Liver (tissue), 9 donors: Measurements from ENCODE around the gene SEMA4D. TPM values are rescaled to one million over a fixed set of nuclear protein-coding genes. Genes with fewer than 3 reads are reported as not detected.

Source experiments
- DNase-seq: peaks from one replicate; pipeline ENCODE4 v3.0.0-alpha.2; 2017; ENCODE audit warnings: low spot score
- H3K27ac ChIP-seq, 2 donors: one replicate each; pipeline ENCODE4 v1.7.0; 2013; ENCODE audit warnings: inconsistent platforms in 2 of 2, low read length in 2 of 2, control low read depth in 1 of 2, low read depth in 1 of 2, mild to moderate bottlenecking in 1 of 2
- H3K27me3 ChIP-seq, 4 donors: one replicate each; pipeline versions ENCODE4 v1.6.1 to v1.7.0; 2013; ENCODE audit warnings: low read length in 3 of 4, inconsistent platforms in 1 of 4, mild to moderate bottlenecking in 1 of 4, moderate library complexity in 1 of 4; ENCODE audit not compliant: control insufficient read depth in 4 of 4, insufficient read depth in 4 of 4
- H3K36me3 ChIP-seq, 4 donors: one replicate each; pipeline versions ENCODE4 v1.6.1 to v1.7.0; 2013; ENCODE audit warnings: low read length in 3 of 4, mild to moderate bottlenecking in 3 of 4, low read depth in 1 of 4, moderate library complexity in 1 of 4; ENCODE audit not compliant: control insufficient read depth in 4 of 4, insufficient read depth in 3 of 4
- H3K4me1 ChIP-seq, 4 donors: one replicate each; pipeline versions ENCODE4 v1.6.1 to v1.7.0; 2013; ENCODE audit warnings: low read length in 3 of 4, mild to moderate bottlenecking in 3 of 4, moderate library complexity in 1 of 4; ENCODE audit not compliant: control insufficient read depth in 4 of 4, insufficient read depth in 4 of 4
- H3K4me3 ChIP-seq, 3 donors: one replicate each; pipeline versions ENCODE4 v1.6.1 to v1.7.0; 2013; ENCODE audit warnings: low read length in 3 of 3, control low read depth in 1 of 3, low read depth in 1 of 3, mild to moderate bottlenecking in 1 of 3
- H3K9ac ChIP-seq, 2 donors: one replicate each; pipeline ENCODE4 v1.7.0; 2013; ENCODE audit warnings: low read length in 2 of 2, mild to moderate bottlenecking in 2 of 2, moderate library complexity in 2 of 2, control low read depth in 1 of 2, low read depth in 1 of 2
- H3K9me3 ChIP-seq, 4 donors: one replicate each; pipeline versions ENCODE4 v1.6.1 to v1.7.0; 2013; ENCODE audit warnings: low read length in 3 of 4; ENCODE audit not compliant: control insufficient read depth in 4 of 4
- ATF3 ChIP-seq: IDR thresholded peaks from 2 replicates; pipeline ENCODE4 v1.6.1; 2016; ENCODE audit warnings: antibody characterized with exemption
- CTCF ChIP-seq: fragments of 150-350 bp; IDR thresholded peaks from 2 replicates; pipeline ENCODE4 v1.5.1; 2017; ENCODE audit warnings: improper control_type of control experiment, low read depth, low read length; ENCODE audit not compliant: missing input control
- EGR1 ChIP-seq, 2 donors: IDR thresholded peaks; 2 replicates each; pipeline ENCODE4 v1.6.1; 2016 to 2018; ENCODE audit warnings: antibody characterized with exemption in 2 of 2, low read depth in 2 of 2
- FOXA1 ChIP-seq: IDR thresholded peaks from 2 replicates; pipeline ENCODE4 v1.6.1; 2016; ENCODE audit warnings: antibody characterized with exemption
- FOXA2 ChIP-seq: IDR thresholded peaks from 2 replicates; pipeline ENCODE4 v1.6.1; 2016; ENCODE audit warnings: antibody characterized with exemption
- GABPA ChIP-seq, 2 donors: IDR thresholded peaks in 1 of 2; conservative IDR thresholded peaks in 1 of 2; 2 replicates each; pipeline ENCODE4 v1.6.1; 2016; ENCODE audit warnings: antibody characterized with exemption in 2 of 2, mild to moderate bottlenecking in 1 of 2, moderate library complexity in 1 of 2
- HNF4A ChIP-seq, 2 donors: conservative IDR thresholded peaks; 2 replicates each; pipeline ENCODE4 v1.6.1; 2016; ENCODE audit warnings: antibody characterized with exemption in 2 of 2, mild to moderate bottlenecking in 2 of 2
- HNF4G ChIP-seq: IDR thresholded peaks from 2 replicates; pipeline ENCODE4 v1.6.1; 2016; ENCODE audit warnings: antibody characterized with exemption
- JUND ChIP-seq, 2 donors: IDR thresholded peaks; 2 replicates each; pipeline ENCODE4 v1.6.1; 2016; ENCODE audit warnings: antibody characterized with exemption in 2 of 2
- NR2F2 ChIP-seq: IDR thresholded peaks from 2 replicates; pipeline ENCODE4 v1.6.1; 2016; ENCODE audit warnings: antibody characterized with exemption
- RAD21 ChIP-seq, 2 donors: IDR thresholded peaks; 2 replicates each; pipeline ENCODE4 v1.6.1; 2016; ENCODE audit warnings: antibody characterized with exemption in 2 of 2, mild to moderate bottlenecking in 2 of 2
- RXRA ChIP-seq, 2 donors: IDR thresholded peaks; 2 replicates each; pipeline ENCODE4 v1.6.1; 2017 to 2018; ENCODE audit warnings: antibody characterized with exemption in 2 of 2, mild to moderate bottlenecking in 1 of 2
- SP1 ChIP-seq: IDR thresholded peaks from 2 replicates; pipeline ENCODE4 v1.6.1; 2018; ENCODE audit warnings: antibody characterized with exemption, mild to moderate bottlenecking
- TAF1 ChIP-seq: conservative IDR thresholded peaks from 2 replicates; pipeline ENCODE4 v1.6.1; 2016; ENCODE audit warnings: antibody characterized with exemption, mild to moderate bottlenecking
- YY1 ChIP-seq: IDR thresholded peaks from 2 replicates; pipeline ENCODE4 v1.6.1; 2016; ENCODE audit warnings: antibody characterized with exemption, mild to moderate bottlenecking
- ZBTB33 ChIP-seq: IDR thresholded peaks from 2 replicates; pipeline ENCODE4 v1.6.1; 2016; ENCODE audit warnings: antibody characterized with exemption
- WGBS: extraction: QIAGEN DNeasy Blood & Tissue Kit; methylation state at CpG from one replicate; pipeline ENCODE4 v1.1.7; 2013; 5-methylcytosine and 5-hydroxymethylcytosine counted together
- polyA plus RNA-seq, 2 donors: library from polyadenylated mRNA; stranded (reverse) in 1 of 2; unstranded in 1 of 2; fragments of 200-250 nt in 1 of 2; fragments of >200 nt in 1 of 2; fragmentation: Nextera tagmentation in 1 of 2; extraction: Ambion mirVana in 1 of 2; gene quantifications; one replicate each; pipeline versions ENCODE4 v1.2.1 to v1.2.3, GENCODE V29; 2013 to 2015
- total RNA-seq, 2 donors: library from RNA; depleted of rRNA; stranded (reverse); fragments of >200 nt; gene quantifications; one replicate each; pipeline ENCODE4 v1.2.3, GENCODE V29; 2014
- TF ChIP-seq, protein P1 (sequence below): IDR thresholded peaks from 2 replicates; pipeline ENCODE4 v1.6.1; 2016; ENCODE audit warnings: antibody characterized with exemption, mild to moderate bottlenecking
- TF ChIP-seq, protein P2 (sequence below): IDR thresholded peaks from 2 replicates; pipeline ENCODE4 v1.6.1; 2016; ENCODE audit warnings: antibody characterized with exemption
- donor health status: healthy.
- donor health status: healthy.
- donor health status: healthy.
- donor health status: healthy.
- donor health status: healthy.

Gene SEMA4D
- total and polyA plus RNA-seq, 4 donors: 1.4 to 12.0 (median 4.1) TPM

DNA sequence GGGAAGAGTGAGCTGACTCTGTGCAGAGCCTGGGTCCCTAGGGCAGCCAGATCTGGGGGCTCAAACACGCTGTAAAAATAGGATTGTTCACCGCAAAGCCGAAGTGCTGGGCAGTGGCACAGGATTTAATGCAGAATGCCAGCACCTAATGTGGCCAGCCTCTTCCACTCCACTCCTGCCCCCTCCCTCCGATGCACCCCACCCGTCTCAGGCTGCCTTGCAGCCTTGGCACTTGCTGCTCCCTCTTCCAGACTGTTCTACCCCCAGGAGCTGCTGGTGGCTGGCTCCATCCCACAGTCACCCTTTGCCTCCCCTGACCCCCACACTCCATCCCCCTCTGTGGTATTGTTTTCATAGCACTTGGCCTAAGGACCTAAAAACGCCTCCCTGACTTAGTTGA lies 86.2 kb downstream of the SEMA4D start:
- WGBS: 93% methylated on average over 6 of the region's 6 CpGs
- no peaks in the 10 kb centered on the region for H3K9me3 ChIP-seq
- no peak overlapping the region for H3K4me3 ChIP-seq
- H3K36me3 ChIP-seq: no peaks in the 10 kb centered on the region
- TF ChIP-seq GABPA (IDR thresholded peaks at IDR 0.05 in 1 of 2, conservative IDR thresholded peaks at IDR 0.05 in 1 of 2): no peak
- no peak for TF ChIP-seq SP1
- no peak for TF ChIP-seq JUND (IDR thresholded peaks at IDR 0.05)
- no peak for TF ChIP-seq HNF4G
- no peak for TF ChIP-seq ATF3
- no peak for TF ChIP-seq FOXA1
- no peak for TF ChIP-seq HNF4A (conservative IDR thresholded peaks at IDR 0.05)
- TF ChIP-seq RAD21 (IDR thresholded peaks at IDR 0.05): no peak
- no peak for TF ChIP-seq NR2F2
- TF ChIP-seq FOXA2: no peak
- TF ChIP-seq YY1: no peak
- TF ChIP-seq EGR1 (IDR thresholded peaks at IDR 0.05; ENCODE audit: low read depth in 2 of 2): no peak
- TF ChIP-seq TAF1: no peak
- TF ChIP-seq, protein P1, sequence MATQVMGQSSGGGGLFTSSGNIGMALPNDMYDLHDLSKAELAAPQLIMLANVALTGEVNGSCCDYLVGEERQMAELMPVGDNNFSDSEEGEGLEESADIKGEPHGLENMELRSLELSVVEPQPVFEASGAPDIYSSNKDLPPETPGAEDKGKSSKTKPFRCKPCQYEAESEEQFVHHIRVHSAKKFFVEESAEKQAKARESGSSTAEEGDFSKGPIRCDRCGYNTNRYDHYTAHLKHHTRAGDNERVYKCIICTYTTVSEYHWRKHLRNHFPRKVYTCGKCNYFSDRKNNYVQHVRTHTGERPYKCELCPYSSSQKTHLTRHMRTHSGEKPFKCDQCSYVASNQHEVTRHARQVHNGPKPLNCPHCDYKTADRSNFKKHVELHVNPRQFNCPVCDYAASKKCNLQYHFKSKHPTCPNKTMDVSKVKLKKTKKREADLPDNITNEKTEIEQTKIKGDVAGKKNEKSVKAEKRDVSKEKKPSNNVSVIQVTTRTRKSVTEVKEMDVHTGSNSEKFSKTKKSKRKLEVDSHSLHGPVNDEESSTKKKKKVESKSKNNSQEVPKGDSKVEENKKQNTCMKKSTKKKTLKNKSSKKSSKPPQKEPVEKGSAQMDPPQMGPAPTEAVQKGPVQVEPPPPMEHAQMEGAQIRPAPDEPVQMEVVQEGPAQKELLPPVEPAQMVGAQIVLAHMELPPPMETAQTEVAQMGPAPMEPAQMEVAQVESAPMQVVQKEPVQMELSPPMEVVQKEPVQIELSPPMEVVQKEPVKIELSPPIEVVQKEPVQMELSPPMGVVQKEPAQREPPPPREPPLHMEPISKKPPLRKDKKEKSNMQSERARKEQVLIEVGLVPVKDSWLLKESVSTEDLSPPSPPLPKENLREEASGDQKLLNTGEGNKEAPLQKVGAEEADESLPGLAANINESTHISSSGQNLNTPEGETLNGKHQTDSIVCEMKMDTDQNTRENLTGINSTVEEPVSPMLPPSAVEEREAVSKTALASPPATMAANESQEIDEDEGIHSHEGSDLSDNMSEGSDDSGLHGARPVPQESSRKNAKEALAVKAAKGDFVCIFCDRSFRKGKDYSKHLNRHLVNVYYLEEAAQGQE: no peak
- TF ChIP-seq, protein P2, sequence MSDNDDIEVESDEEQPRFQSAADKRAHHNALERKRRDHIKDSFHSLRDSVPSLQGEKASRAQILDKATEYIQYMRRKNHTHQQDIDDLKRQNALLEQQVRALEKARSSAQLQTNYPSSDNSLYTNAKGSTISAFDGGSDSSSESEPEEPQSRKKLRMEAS: no peak
- TF ChIP-seq CTCF: no peak
- TF ChIP-seq ZBTB33: no peak
- TF ChIP-seq RXRA (IDR thresholded peaks at IDR 0.05): no peak
- no peak overlapping the region for H3K9ac ChIP-seq
- H3K27me3 ChIP-seq: no peaks in the 10 kb centered on the region
- H3K27ac ChIP-seq: no peak overlapping the region
- H3K4me1 ChIP-seq: no peaks in the 10 kb centered on the region
- DNase-seq: no peak
